H1 (cell line): Measurements from ENCODE around the gene PTPN2. TPM values are rescaled to one million over a fixed set of nuclear protein-coding genes. Genes with fewer than 3 reads are reported as not detected.

Experiments
- CTCF ChIA-PET: fragments of 300-600 bp; sonication (Branson Sonifier 250); formaldehyde crosslinking; loops from one replicate; lab custom pipeline; 2021; ENCODE audit not compliant: partially characterized antibody; lab: Charles Lee
- POLR2A ChIA-PET: fragments of 300-600 bp; sonication (Branson Sonifier 250); formaldehyde crosslinking; loops from one replicate; lab custom pipeline; 2021; ENCODE audit warnings: inconsistent platforms; ENCODE audit not compliant: partially characterized antibody; lab: Charles Lee
- DNase-seq, 2 experiments: peaks; one replicate each; pipeline versions ENCODE4 v3.0.0 to v3.0.0-alpha.2; 2010 to 2022; ENCODE audit warnings: low spot score in 2 of 2, low read depth in 1 of 2, mixed read lengths in 1 of 2
- FAIRE-seq: peaks from 2 replicates; lab custom pipeline; 2011; peaks lifted over from hg19 to GRCh38; lab: Jason Lieb, UNC
- H2AFZ ChIP-seq: 2 replicates; pipeline ENCODE4 v1.8.1; 2012; ENCODE audit warnings: low read length, inconsistent platforms
- H2AK5ac ChIP-seq: 2 replicates; pipeline ENCODE4 v1.6.1; 2013; ENCODE audit warnings: low read depth, low read length
- H2BK120ac ChIP-seq: replicated peaks from 2 replicates; pipeline ENCODE3; 2013; ENCODE audit warnings: low read depth, low read length, inconsistent platforms
- H2BK12ac ChIP-seq: 2 replicates; pipeline ENCODE4 v1.6.1; 2013; ENCODE audit warnings: low read depth, low read length
- H2BK15ac ChIP-seq: 2 replicates; pipeline ENCODE4 v1.6.1; 2013; ENCODE audit warnings: low read length
- H2BK20ac ChIP-seq: 2 replicates; pipeline ENCODE4 v1.6.1; 2013; ENCODE audit warnings: low read length
- H2BK5ac ChIP-seq: 2 replicates; pipeline ENCODE4 v1.6.1; 2013; ENCODE audit warnings: low read depth, low read length
- H3K14ac ChIP-seq: 2 replicates; pipeline ENCODE4 v1.6.1; 2013; ENCODE audit warnings: inconsistent platforms; ENCODE audit not compliant: insufficient read length
- H3K18ac ChIP-seq: 2 replicates; pipeline ENCODE4 v1.6.1; 2013; ENCODE audit warnings: low read length; ENCODE audit errors: extremely low read depth
- H3K23ac ChIP-seq: 2 replicates; pipeline ENCODE4 v1.6.1; 2013; ENCODE audit warnings: inconsistent platforms; ENCODE audit not compliant: insufficient read length
- H3K23me2 ChIP-seq: 2 replicates; pipeline ENCODE4 v1.6.1; 2013; ENCODE audit warnings: low read depth, low read length
- H3K27ac ChIP-seq: 2 replicates; pipeline ENCODE4 v1.6.1; 2011; ENCODE audit warnings: low read depth, low read length, inconsistent platforms
- H3K27me3 ChIP-seq, 4 experiments: replicated peaks in 1 of 4; 1 replicate in 1 of 4; 2 replicates in 3 of 4; pipeline versions ENCODE4 v1.6.1 to v1.8.1; 2011 to 2013; ENCODE audit warnings: low read length in 3 of 4, mild to moderate bottlenecking in 3 of 4, inconsistent platforms in 2 of 4, mixed read lengths in 2 of 4, moderate library complexity in 1 of 4; ENCODE audit not compliant: control insufficient read depth in 3 of 4, insufficient read depth in 3 of 4; ENCODE audit errors: extremely low read depth in 1 of 4
- H3K36me3 ChIP-seq, 4 experiments: 2 replicates each; pipeline versions ENCODE4 v1.6.1 to v1.8.1; 2011 to 2013; ENCODE audit warnings: mild to moderate bottlenecking in 4 of 4, low read length in 3 of 4, moderate library complexity in 2 of 4, control low read depth in 1 of 4, inconsistent platforms in 1 of 4; ENCODE audit not compliant: insufficient read depth in 4 of 4, control insufficient read depth in 2 of 4
- H3K4ac ChIP-seq: replicated peaks from 2 replicates; pipeline ENCODE3; 2013; ENCODE audit warnings: low read length, low read depth, mixed read lengths, inconsistent platforms; ENCODE audit not compliant: insufficient read length
- H3K4me1 ChIP-seq, 4 experiments: replicated peaks in 1 of 4; 1 replicate in 1 of 4; 2 replicates in 3 of 4; pipeline versions ENCODE4 v1.6.1 to v1.8.1; 2011 to 2013; ENCODE audit warnings: low read length in 3 of 4, inconsistent platforms in 2 of 4, mixed read lengths in 1 of 4; ENCODE audit not compliant: insufficient read depth in 4 of 4, control insufficient read depth in 3 of 4
- H3K4me2 ChIP-seq, 2 experiments: 2 replicates each; pipeline versions ENCODE4 v1.6.1 to v1.8.1; 2011 to 2013; ENCODE audit warnings: low read depth in 2 of 2, low read length in 2 of 2, control low read depth in 1 of 2, inconsistent platforms in 1 of 2, mild to moderate bottlenecking in 1 of 2; ENCODE audit not compliant: insufficient read depth in 1 of 2
- H3K4me3 ChIP-seq, 4 experiments: fragments of 200-600, 300-600 bp in 1 of 4; sonication (generic), shearing (Covaris generic), sonication (Bioruptor Twin) in 1 of 4; 2 replicates each; pipeline versions ENCODE4 v1.5.1 to v1.8.1; 2011 to 2016; ENCODE audit warnings: low read length in 4 of 4, low read depth in 3 of 4, control low read depth in 2 of 4, inconsistent platforms in 2 of 4, mild to moderate bottlenecking in 2 of 4, mixed read lengths in 1 of 4, moderate library complexity in 1 of 4; ENCODE audit not compliant: insufficient read depth in 2 of 4; ENCODE audit errors: extremely low read depth in 1 of 4
- H3K56ac ChIP-seq: replicated peaks from 2 replicates; pipeline ENCODE3; 2013; ENCODE audit warnings: low read depth, mild to moderate bottlenecking, mixed read lengths, low read length, inconsistent platforms; ENCODE audit not compliant: insufficient read length
- H3K79me1 ChIP-seq: 2 replicates; pipeline ENCODE4 v1.6.1; 2013; ENCODE audit warnings: low read depth, low read length, control low read depth
- H3K79me2 ChIP-seq, 2 experiments: 2 replicates each; pipeline versions ENCODE4 v1.6.1 to v1.8.1; 2012 to 2013; ENCODE audit warnings: low read length in 2 of 2, mild to moderate bottlenecking in 2 of 2, inconsistent platforms in 1 of 2; ENCODE audit not compliant: insufficient read depth in 2 of 2, control insufficient read depth in 1 of 2
- H3K9ac ChIP-seq, 4 experiments: replicated peaks in 1 of 4; 1 replicate in 1 of 4; 2 replicates in 3 of 4; pipeline versions ENCODE4 v1.6.1 to v1.8.1; 2011 to 2013; ENCODE audit warnings: low read depth in 3 of 4, low read length in 3 of 4, control low read depth in 2 of 4, mild to moderate bottlenecking in 2 of 4, moderate library complexity in 2 of 4, inconsistent platforms in 1 of 4; ENCODE audit errors: extremely low read depth in 1 of 4
- H3K9me3 ChIP-seq, 2 experiments: 2 replicates each; pipeline versions ENCODE4 v1.6.1 to v1.8.1; 2012 to 2013; ENCODE audit warnings: mild to moderate bottlenecking in 2 of 2, moderate library complexity in 2 of 2, control low read depth in 1 of 2, inconsistent platforms in 1 of 2, low read depth in 1 of 2, low read length in 1 of 2, mixed read lengths in 1 of 2; ENCODE audit not compliant: insufficient read depth in 2 of 2
- H4K20me1 ChIP-seq, 2 experiments: replicated peaks in 1 of 2; 2 replicates each; pipeline versions ENCODE3 to v1.8.1; 2011 to 2013; ENCODE audit warnings: inconsistent platforms in 2 of 2, low read length in 2 of 2, mild to moderate bottlenecking in 1 of 2; ENCODE audit not compliant: insufficient read depth in 2 of 2, control insufficient read depth in 1 of 2
- H4K5ac ChIP-seq: 2 replicates; pipeline ENCODE4 v1.6.1; 2013; ENCODE audit warnings: low read length, low read depth, mixed read lengths, inconsistent platforms; ENCODE audit not compliant: insufficient read length
- H4K8ac ChIP-seq: 2 replicates; pipeline ENCODE4 v1.8.0; 2013; ENCODE audit warnings: mild to moderate bottlenecking, moderate library complexity, low read length, inconsistent platforms; ENCODE audit not compliant: insufficient read depth; ENCODE audit errors: extremely low read depth
- H4K91ac ChIP-seq: replicated peaks from 2 replicates; pipeline ENCODE3; 2013; ENCODE audit warnings: low read length, mixed read lengths, inconsistent platforms; ENCODE audit not compliant: insufficient read length
- ASH2L ChIP-seq: fragments of 200-600, 300-600 bp; sonication (generic); IDR thresholded peaks from one replicate; pipeline ENCODE4 v1.7.1; 2017; ENCODE audit warnings: low read length
- BACH1 ChIP-seq: IDR thresholded peaks from 2 replicates; pipeline ENCODE4 v1.6.1; 2012; ENCODE audit warnings: low read length, improper control_type of control experiment
- CBX8 ChIP-seq: fragments of 300-800, 300-1000 bp; sonication (generic); IDR thresholded peaks from 2 replicates; pipeline ENCODE4 v1.7.1; 2016; ENCODE audit warnings: low read depth, low read length, borderline replicate concordance
- EZH2 ChIP-seq: fragments of 200-600 bp; sonication (generic); IDR thresholded peaks from 2 replicates; pipeline ENCODE4 v1.7.1; 2012; ENCODE audit warnings: low read depth, mild to moderate bottlenecking, moderate library complexity, low read length, inconsistent platforms; ENCODE audit not compliant: severe bottlenecking
- FOSL1 ChIP-seq: IDR thresholded peaks from 2 replicates; pipeline ENCODE4 v1.6.1; 2011; ENCODE audit warnings: mild to moderate bottlenecking, low read depth, low read length, moderate library complexity; ENCODE audit not compliant: insufficient read depth
- HDAC2 ChIP-seq, 2 experiments: fragments of 300-600 bp in 1 of 2; sonication (generic) in 1 of 2; IDR thresholded peaks; 2 replicates each; pipeline ENCODE4 v1.6.1; 2011 to 2012; ENCODE audit warnings: low read depth in 2 of 2, low read length in 2 of 2, mild to moderate bottlenecking in 2 of 2, moderate library complexity in 2 of 2, borderline replicate concordance in 1 of 2, inconsistent platforms in 1 of 2
- RAD21 ChIP-seq, 2 experiments: IDR thresholded peaks in 1 of 2; conservative IDR thresholded peaks in 1 of 2; 2 replicates each; pipeline ENCODE4 v1.6.1; 2011; ENCODE audit warnings: low read depth in 2 of 2, low read length in 2 of 2, improper control_type of control experiment in 1 of 2, inconsistent platforms in 1 of 2, mild to moderate bottlenecking in 1 of 2, moderate library complexity in 1 of 2
- TEAD4 ChIP-seq: IDR thresholded peaks from 2 replicates; pipeline ENCODE4 v1.6.1; 2012; ENCODE audit warnings: low read depth, low read length, inconsistent platforms, mixed read lengths
- WGBS, 2 experiments: shearing (Covaris generic) in 1 of 2; methylation state at CpG; one replicate each; pipeline versions ENCODE4 v1.1.6 to v1.1.7; 2013 to 2015; ENCODE audit warnings: low lambda C conversion rate in 2 of 2, mixed read lengths in 2 of 2, inconsistent platforms in 1 of 2, low coverage in 1 of 2, missing lambda C conversion rate in 1 of 2; ENCODE audit not compliant: insufficient replicate concordance in 2 of 2, insufficient coverage in 1 of 2, insufficient read length in 1 of 2; ENCODE audit errors: extremely low coverage in 1 of 2, missing lambda C conversion rate in 1 of 2; 5-methylcytosine and 5-hydroxymethylcytosine counted together
- polyA plus RNA-seq, 7 experiments: library from polyadenylated mRNA; depleted of rRNA in 3 of 7; stranded (reverse) in 5 of 7; unstranded in 2 of 7; fragments of >200 nt in 5 of 7; fragments of 200-250 nt in 2 of 7; gene quantifications; 1 replicate in 5 of 7; 2 replicates in 1 of 7; 4 replicates in 1 of 7; pipeline versions ENCODE4 v1.2.1 to v1.2.3, GENCODE V29; 2011 to 2013; ENCODE audit warnings: missing spikeins in 2 of 7, mixed read lengths in 2 of 7
- total RNA-seq: library from RNA; stranded (reverse); fragmentation: NEBNext Ultra II Directional; extraction: Animal tissue kit (Norgen Biotek cat#: 25700); gene quantifications from 2 replicates; pipeline ENCODE4 v1.2.1, GENCODE V29; 2021

PTPN2 gene
- total and polyA plus RNA-seq, 2 of the 8 experiments (the other 6 are each of a cell fraction or from before 2014, with no cell fraction given) = 16.4 to 54.0 TPM

GRCh38 chr18:12821408-12821807 lies 62.6 kb downstream of the PTPN2 start:
- Histone ChIP-seq H4K20me1 (no peaks in the 10 kb centered on the region), H3K4me1 (peaks cover 5 to 11% (median 9%) of the 10 kb centered on the region in 4 experiments; a peak in 5 of 7 replicates), H2BK15ac (no peak overlapping the region), H2AK5ac (no peak overlapping the region), H3K79me2 (no peaks in the 10 kb centered on the region), H3K23me2 (no peaks in the 10 kb centered on the region), H2AFZ (no peak overlapping the region), H3K4me3 (peak overlapping the region in 1 of 4 experiments; percentile 32; a peak in 1 of 8 replicates), H2BK5ac (no peak overlapping the region), H4K91ac (no peak overlapping the region), H3K9ac (no peak overlapping the region), H3K23ac (no peak overlapping the region), H2BK20ac (no peak overlapping the region), H4K5ac (no peak overlapping the region), H4K8ac (no peak overlapping the region), H3K18ac (0 out of 2 replicates have a peak overlapping the region, but pooled peaks have one; percentile 20), H3K79me1 (no peaks in the 10 kb centered on the region; the same call in 1 of the 2 replicates), H3K36me3 (peaks cover 0 to 18% (median 6%) of the 10 kb centered on the region in 4 experiments; a peak in 6 of 8 replicates), H3K27ac (no peak overlapping the region), H3K56ac (no peak overlapping the region), H2BK120ac (no peak overlapping the region), H3K4me2 (peak overlapping the region; percentile 10 to 45; a peak in 3 of 4 replicates), H2BK12ac (no peak overlapping the region), H3K27me3 (no peaks in the 10 kb centered on the region), H3K4ac (no peak overlapping the region), H3K9me3 (no peaks in the 10 kb centered on the region), H3K14ac (no peak overlapping the region)
- ChIA-PET POLR2A (interaction anchor here (1.6 kb wide), 1 partner anchor 10 kb away, joined by 4 read pairs; no protein-coding TSS in a partner anchor), CTCF (interaction anchor here (0.5 kb wide), 1 partner anchor 61 kb away, joined by 3 read pairs; no protein-coding TSS in a partner anchor)
- 49% methylated on average over 3 of the region's 3 CpGs; no CpG with 5 or more reads in 1 of the 2 experiments for WGBS, 2 experiments
- DNase-seq (no peak), FAIRE-seq (peak; percentile 13)
- peak; percentile 74 for TF ChIP-seq TEAD4
- TF ChIP-seq BACH1 = no peak
- no peak for TF ChIP-seq RAD21 (IDR thresholded peaks at IDR 0.05 in 1 of 2, conservative IDR thresholded peaks at IDR 0.05 in 1 of 2; ENCODE audit: low read depth in 2 of 2, low read length in 2 of 2)
- TF ChIP-seq ASH2L = peak; percentile 23
- no peak for TF ChIP-seq CBX8
- TF ChIP-seq EZH2 = no peak
- TF ChIP-seq HDAC2 (IDR thresholded peaks at IDR 0.05; ENCODE audit: borderline replicate concordance in 1 of 2, low read depth in 2 of 2, low read length in 2 of 2) = no peak
- no peak for TF ChIP-seq FOSL1
